ENCODE data around the gene ATF6B. TPM values are rescaled to one million over a fixed set of nuclear protein-coding genes. Genes with fewer than 3 reads are reported as not detected.
"Not testable (repeated sequence)": the region's sequence is repeated elsewhere in the genome, so short reads cannot be mapped to it uniquely, and the experiment has no call there.

ATF6B gene
- total RNA-seq, 1 donor = 23.8 TPM

GRCh38 chr6:32073101-32073500 is 54.9 kb downstream of the ATF6B start:
- no peak overlapping the region for H3K4me3 ChIP-seq (ENCODE audit: low read depth, low read length)
- TF ChIP-seq CTCF (IDR thresholded peaks at IDR 0.05; ENCODE audit: insufficient read depth, low read length) = no peak
- DNase-seq (ENCODE audit: low read depth) = no peak

GRCh38 chr6:32070814-32071543 is 57.1 kb downstream of the ATF6B start:
- DNase-seq (ENCODE audit: low read depth) = peak; percentile 44
- TF ChIP-seq CTCF (IDR thresholded peaks at IDR 0.05; ENCODE audit: insufficient read depth, low read length) = no peak
- no peak overlapping the region for H3K4me3 ChIP-seq (ENCODE audit: low read depth, low read length)

- TF ChIP-seq CTCF (IDR thresholded peaks at IDR 0.05; ENCODE audit: insufficient read depth, low read length) = no peak
- DNase-seq (ENCODE audit: low read depth) = no peak
- H3K4me3 ChIP-seq (ENCODE audit: low read depth, low read length) = no peak overlapping the region
Measured at GRCh38 chr6:32069878-32070515, 58.0 kb downstream of the ATF6B start.

- TF ChIP-seq CTCF (IDR thresholded peaks at IDR 0.05; ENCODE audit: insufficient read depth, low read length) = no peak
- no peak for DNase-seq (ENCODE audit: low read depth)
- H3K4me3 ChIP-seq (ENCODE audit: low read depth, low read length) = no peak overlapping the region
Measured at GRCh38 chr6:32069460-32069859, 58.6 kb downstream of the ATF6B start.

GRCh38 chr6:32068867-32069266 is 59.2 kb downstream of the ATF6B start:
- H3K4me3 ChIP-seq (ENCODE audit: low read depth, low read length) = no peak overlapping the region
- no peak for TF ChIP-seq CTCF (IDR thresholded peaks at IDR 0.05; ENCODE audit: insufficient read depth, low read length)
- no peak for DNase-seq (ENCODE audit: low read depth)

- DNase-seq (ENCODE audit: low read depth); H3K4me3 ChIP-seq (ENCODE audit: low read depth, low read length): not testable (repeated sequence)
Measured at GRCh38 chr6:32068315-32068714, 59.7 kb downstream of the ATF6B start.

- not testable (repeated sequence) for DNase-seq (ENCODE audit: low read depth); H3K4me3 ChIP-seq (ENCODE audit: low read depth, low read length)
Measured at GRCh38 chr6:32067521-32067920, 60.5 kb downstream of the ATF6B start.

Small RNA genes lying within 50 kb of the gene (small RNA-seq; reads per million reads assigned to genes)
- gene RNA5SP206 = not detected

Other genes with a start within 250 kb of the ATF6B start
- 0.27 TPM in 1 of 2 replicates, not detected in the other for gene SLC44A4, start 249.2 kb downstream of the ATF6B start, total RNA-seq (ENCODE audit: low replicate concordance)
- gene EHMT2, start 230.5 kb downstream of the ATF6B start, total RNA-seq (ENCODE audit: low replicate concordance) = 37.9 and 62.0 TPM in 2 replicates
- gene ZBTB12, start 226.2 kb downstream of the ATF6B start, total RNA-seq (ENCODE audit: low replicate concordance) = 3.3 and 3.8 TPM in 2 replicates
- gene C2, start 200.5 kb downstream of the ATF6B start, total RNA-seq (ENCODE audit: low replicate concordance) = 4.4 and 48.2 TPM in 2 replicates
- 32.9 and 39.1 TPM in 2 replicates for gene CFB, start 182.2 kb downstream of the ATF6B start, total RNA-seq (ENCODE audit: low replicate concordance)
- gene NELFE, start 169.3 kb downstream of the ATF6B start, total RNA-seq (ENCODE audit: low replicate concordance) = 36.6 and 109 TPM in 2 replicates
- 30.7 and 42.8 TPM in 2 replicates for gene SKIC2, start 169.1 kb downstream of the ATF6B start, total RNA-seq (ENCODE audit: low replicate concordance)
- 15.9 and 28.8 TPM in 2 replicates for gene DXO, start 156.1 kb downstream of the ATF6B start, total RNA-seq (ENCODE audit: low replicate concordance)
- gene C4A, start 146.2 kb downstream of the ATF6B start, total RNA-seq (ENCODE audit: low replicate concordance) = 5.2 and 33.5 TPM in 2 replicates
- 4.1 and 19.4 TPM in 2 replicates for gene C4B, start 113.5 kb downstream of the ATF6B start, total RNA-seq (ENCODE audit: low replicate concordance)
- gene CYP21A2, start 89.8 kb downstream of the ATF6B start, total RNA-seq (ENCODE audit: low replicate concordance) = 0.09 and 1.3 TPM in 2 replicates
- gene TNXB, start 18.9 kb downstream of the ATF6B start, total RNA-seq (ENCODE audit: low replicate concordance) = 54.0 and 315 TPM in 2 replicates
- 5.6 and 7.9 TPM in 2 replicates for gene FKBPL, start 2.0 kb upstream of the ATF6B start, total RNA-seq (ENCODE audit: low replicate concordance)
- gene PRRT1, start 23.7 kb upstream of the ATF6B start, total RNA-seq (ENCODE audit: low replicate concordance) = 0.41 and 0.54 TPM in 2 replicates
- 7.1 and 30.2 TPM in 2 replicates for gene PPT2, start 25.9 kb upstream of the ATF6B start, total RNA-seq (ENCODE audit: low replicate concordance)
- 0.16 and 0.72 TPM in 2 replicates for gene EGFL8, start 36.3 kb upstream of the ATF6B start, total RNA-seq (ENCODE audit: low replicate concordance)
- gene AGPAT1, start 47.8 kb upstream of the ATF6B start, total RNA-seq (ENCODE audit: low replicate concordance) = 19.1 and 41.1 TPM in 2 replicates
- 13.2 and 43.5 TPM in 2 replicates for gene RNF5, start 50.2 kb upstream of the ATF6B start, total RNA-seq (ENCODE audit: low replicate concordance)
- gene AGER, start 56.0 kb upstream of the ATF6B start, total RNA-seq (ENCODE audit: low replicate concordance) = 0.16 and 0.18 TPM in 2 replicates
- 6.5 and 19.6 TPM in 2 replicates for gene PBX2, start 62.0 kb upstream of the ATF6B start, total RNA-seq (ENCODE audit: low replicate concordance)
- 0.90 TPM in 1 of 2 replicates, not detected in the other for gene GPSM3, start 64.4 kb upstream of the ATF6B start, total RNA-seq (ENCODE audit: low replicate concordance)
- gene NOTCH4, start 95.8 kb upstream of the ATF6B start, total RNA-seq (ENCODE audit: low replicate concordance) = 1.1 and 2.2 TPM in 2 replicates
- not detected in 2 replicates for gene TSBP1, start 243.7 kb upstream of the ATF6B start, total RNA-seq (ENCODE audit: low replicate concordance)